Measurements from ENCODE around the gene CAP1.

DNA sequence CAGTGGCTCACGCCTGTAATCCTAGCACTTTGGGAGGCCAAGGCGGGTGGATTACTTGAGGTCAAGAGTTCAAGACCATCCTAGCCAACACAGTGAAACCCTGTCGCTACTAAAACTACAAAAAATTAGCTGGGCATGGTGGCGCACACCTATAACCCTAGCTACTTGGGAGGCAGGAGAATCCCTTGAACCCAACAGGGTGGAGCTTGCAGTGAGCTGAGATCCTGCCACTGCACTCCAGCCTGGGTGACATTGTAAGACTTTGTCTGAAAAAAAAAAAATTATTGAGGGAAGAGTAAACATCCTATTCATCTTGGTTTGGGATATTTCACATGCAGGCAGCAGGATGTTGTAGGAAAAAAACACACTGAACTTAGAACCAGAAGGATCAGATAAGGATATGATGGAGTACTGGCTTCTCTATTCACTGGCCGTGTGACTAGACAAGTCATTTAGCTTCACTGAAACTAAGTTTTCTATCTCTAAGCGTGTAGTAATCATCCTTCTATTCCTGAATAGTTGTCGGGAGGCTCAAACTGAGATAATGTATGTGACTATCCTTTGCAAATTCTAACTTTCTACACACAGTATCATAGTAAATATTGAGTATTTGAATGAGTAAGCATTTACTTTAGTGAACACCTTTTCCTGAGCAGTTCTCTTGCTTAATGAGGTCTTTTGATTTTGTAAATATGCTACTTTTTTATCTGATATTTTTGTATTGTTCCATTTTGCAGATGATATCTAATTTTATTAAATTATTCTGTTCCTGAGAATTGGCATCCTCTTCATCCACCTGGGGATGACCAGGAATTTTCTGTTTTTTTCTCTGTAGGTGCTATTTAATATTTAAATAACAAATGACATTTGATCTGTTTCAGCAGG lies 18.2 kb downstream of the CAP1 start:
- TF ChIP-seq, protein P1, sequence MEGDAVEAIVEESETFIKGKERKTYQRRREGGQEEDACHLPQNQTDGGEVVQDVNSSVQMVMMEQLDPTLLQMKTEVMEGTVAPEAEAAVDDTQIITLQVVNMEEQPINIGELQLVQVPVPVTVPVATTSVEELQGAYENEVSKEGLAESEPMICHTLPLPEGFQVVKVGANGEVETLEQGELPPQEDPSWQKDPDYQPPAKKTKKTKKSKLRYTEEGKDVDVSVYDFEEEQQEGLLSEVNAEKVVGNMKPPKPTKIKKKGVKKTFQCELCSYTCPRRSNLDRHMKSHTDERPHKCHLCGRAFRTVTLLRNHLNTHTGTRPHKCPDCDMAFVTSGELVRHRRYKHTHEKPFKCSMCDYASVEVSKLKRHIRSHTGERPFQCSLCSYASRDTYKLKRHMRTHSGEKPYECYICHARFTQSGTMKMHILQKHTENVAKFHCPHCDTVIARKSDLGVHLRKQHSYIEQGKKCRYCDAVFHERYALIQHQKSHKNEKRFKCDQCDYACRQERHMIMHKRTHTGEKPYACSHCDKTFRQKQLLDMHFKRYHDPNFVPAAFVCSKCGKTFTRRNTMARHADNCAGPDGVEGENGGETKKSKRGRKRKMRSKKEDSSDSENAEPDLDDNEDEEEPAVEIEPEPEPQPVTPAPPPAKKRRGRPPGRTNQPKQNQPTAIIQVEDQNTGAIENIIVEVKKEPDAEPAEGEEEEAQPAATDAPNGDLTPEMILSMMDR (IDR thresholded peaks at IDR 0.05): no peak
- no peak for TF ChIP-seq POLR2AphosphoS5 (IDR thresholded peaks at IDR 0.05)
- no peak for TF ChIP-seq EP300 (IDR thresholded peaks at IDR 0.05)
- TF ChIP-seq POLR2A (IDR thresholded peaks at IDR 0.05; ENCODE audit: low read depth): no peak

Measured in esophagus muscularis mucosa (tissue), 4 donors.